ENCODE data around the gene STAG1.
"Not testable (repeated sequence)": the region's sequence is repeated elsewhere in the genome, so short reads cannot be mapped to it uniquely, and the experiment has no call there.

The STAG1 gene

GRCh38 chr3:136380530-136380929, 371.6 kb downstream of the STAG1 start:
- H3K9ac ChIP-seq: no peak overlapping the region
- no peak overlapping the region for H2AFZ ChIP-seq
- no peaks in the 10 kb centered on the region for H3K79me2 ChIP-seq
- no peaks in the 10 kb centered on the region for H3K9me3 ChIP-seq (ENCODE audit: control insufficient read depth, low read length)
- H3K36me3 ChIP-seq (ENCODE audit: control insufficient read depth, insufficient read depth, low read length): no peaks in the 10 kb centered on the region
- no peak overlapping the region for H3K27ac ChIP-seq
- H3K4me1 ChIP-seq: no peaks in the 10 kb centered on the region
- H3K27me3 ChIP-seq (ENCODE audit: control insufficient read depth, insufficient read depth, low read length): no peaks in the 10 kb centered on the region
- no peak overlapping the region for H3K4me2 ChIP-seq (ENCODE audit: low read length)
- no peak overlapping the region for H3K4me3 ChIP-seq (ENCODE audit: low read depth, low read length)
- no peak for TF ChIP-seq CTCF (IDR thresholded peaks at IDR 0.05)

GRCh38 chr3:136378011-136378410, 374.2 kb downstream of the STAG1 start:
- no peaks in the 10 kb centered on the region for H3K9me3 ChIP-seq (ENCODE audit: control insufficient read depth, low read length)
- no peaks in the 10 kb centered on the region for H3K79me2 ChIP-seq
- no peaks in the 10 kb centered on the region for H3K4me1 ChIP-seq
- no peaks in the 10 kb centered on the region for H3K27me3 ChIP-seq (ENCODE audit: control insufficient read depth, insufficient read depth, low read length)
- H3K4me2 ChIP-seq (ENCODE audit: low read length): no peak overlapping the region
- no peak for TF ChIP-seq CTCF (IDR thresholded peaks at IDR 0.05)
- H3K9ac ChIP-seq: no peak overlapping the region
- H3K4me3 ChIP-seq (ENCODE audit: low read depth, low read length): no peak overlapping the region
- no peak overlapping the region for H3K27ac ChIP-seq
- H3K36me3 ChIP-seq (ENCODE audit: control insufficient read depth, insufficient read depth, low read length): no peaks in the 10 kb centered on the region
- H2AFZ ChIP-seq: no peak overlapping the region

- H3K27ac ChIP-seq: no peak overlapping the region
- H3K36me3 ChIP-seq (ENCODE audit: control insufficient read depth, insufficient read depth, low read length): no peaks in the 10 kb centered on the region
- H3K9me3 ChIP-seq (ENCODE audit: control insufficient read depth, low read length): no peaks in the 10 kb centered on the region
These were observed 374.7 kb downstream of the STAG1 start for GRCh38 chr3:136377508-136377907.

GRCh38 chr3:136375800-136376199, 376.4 kb downstream of the STAG1 start:
- not testable (repeated sequence) for H3K27me3 ChIP-seq (ENCODE audit: control insufficient read depth, insufficient read depth, low read length); H3K27ac ChIP-seq; H2AFZ ChIP-seq; H3K9me3 ChIP-seq (ENCODE audit: control insufficient read depth, low read length); H3K79me2 ChIP-seq; H3K4me2 ChIP-seq (ENCODE audit: low read length); H3K4me1 ChIP-seq; H3K9ac ChIP-seq; H3K36me3 ChIP-seq (ENCODE audit: control insufficient read depth, insufficient read depth, low read length); H3K4me3 ChIP-seq (ENCODE audit: low read depth, low read length)

More at GRCh38 chr3:136377508-136377907, 374.7 kb downstream of the STAG1 start:
- H3K27me3 ChIP-seq (ENCODE audit: control insufficient read depth, insufficient read depth, low read length): no peaks in the 10 kb centered on the region
- H3K4me1 ChIP-seq: no peaks in the 10 kb centered on the region
- no peak for TF ChIP-seq CTCF (IDR thresholded peaks at IDR 0.05)
- no peaks in the 10 kb centered on the region for H3K79me2 ChIP-seq
- no peak overlapping the region for H3K9ac ChIP-seq
- H3K4me2 ChIP-seq (ENCODE audit: low read length): no peak overlapping the region
- no peak overlapping the region for H2AFZ ChIP-seq
- no peak overlapping the region for H3K4me3 ChIP-seq (ENCODE audit: low read depth, low read length)

GRCh38 chr3:136366289-136366688, 385.9 kb downstream of the STAG1 start:
- Histone ChIP-seq H3K4me3 (ENCODE audit: low read depth, low read length) (no peak overlapping the region), H2AFZ (no peak overlapping the region), H3K79me2 (no peaks in the 10 kb centered on the region), H3K9me3 (ENCODE audit: control insufficient read depth, low read length) (no peaks in the 10 kb centered on the region), H3K4me1 (no peaks in the 10 kb centered on the region), H3K36me3 (ENCODE audit: control insufficient read depth, insufficient read depth, low read length) (no peaks in the 10 kb centered on the region), H3K9ac (no peak overlapping the region), H3K27ac (no peak overlapping the region), H3K4me2 (ENCODE audit: low read length) (no peak overlapping the region), H3K27me3 (ENCODE audit: control insufficient read depth, insufficient read depth, low read length) (no peaks in the 10 kb centered on the region)
- TF ChIP-seq CTCF (IDR thresholded peaks at IDR 0.05): no peak
